GM12875 (cell line): ENCODE results near the gene GRIN3A.

Source experiments
- H3K4me3 ChIP-seq: one replicate; pipeline ENCODE4 v1.5.1; 2011; ENCODE audit warnings: low read depth, low read length, control low read depth
- TF ChIP-seq, protein P1 (sequence below): IDR thresholded peaks from 2 replicates; pipeline ENCODE4 v1.5.1; 2011; ENCODE audit warnings: low read depth, mild to moderate bottlenecking, control low read depth, inconsistent platforms, low read length, moderate library complexity, borderline replicate concordance; ENCODE audit not compliant: insufficient read depth

GRIN3A gene

DNA sequence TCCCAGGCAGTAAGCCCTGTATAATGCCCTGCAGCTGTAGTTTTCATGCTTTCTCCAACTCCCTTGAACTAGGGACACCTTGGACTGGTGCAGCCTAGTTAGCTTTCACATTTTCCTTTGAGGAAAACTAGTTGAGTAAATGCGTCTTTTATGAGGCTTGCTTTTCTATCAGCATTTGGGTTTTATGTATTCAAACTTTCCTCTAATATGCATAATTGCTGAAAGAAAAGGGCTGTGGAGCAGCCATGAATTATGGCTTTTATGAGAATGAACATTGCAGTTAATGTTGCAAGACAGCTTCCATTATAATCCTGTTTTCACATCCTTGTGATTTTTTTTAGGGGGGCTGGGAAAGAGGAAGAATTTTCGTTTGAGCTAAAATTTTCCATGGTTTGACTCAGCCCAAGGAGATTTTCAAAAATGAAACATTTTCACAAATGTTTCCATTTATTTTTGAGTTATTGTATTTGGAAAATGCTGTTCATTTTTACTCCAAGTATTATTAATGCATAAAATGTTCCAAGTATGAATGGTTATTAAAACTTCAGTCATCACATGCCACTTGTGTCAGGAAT lies 85.8 kb downstream of the GRIN3A start:
- H3K4me3 ChIP-seq, result no peak overlapping the region
- TF ChIP-seq, protein P1, sequence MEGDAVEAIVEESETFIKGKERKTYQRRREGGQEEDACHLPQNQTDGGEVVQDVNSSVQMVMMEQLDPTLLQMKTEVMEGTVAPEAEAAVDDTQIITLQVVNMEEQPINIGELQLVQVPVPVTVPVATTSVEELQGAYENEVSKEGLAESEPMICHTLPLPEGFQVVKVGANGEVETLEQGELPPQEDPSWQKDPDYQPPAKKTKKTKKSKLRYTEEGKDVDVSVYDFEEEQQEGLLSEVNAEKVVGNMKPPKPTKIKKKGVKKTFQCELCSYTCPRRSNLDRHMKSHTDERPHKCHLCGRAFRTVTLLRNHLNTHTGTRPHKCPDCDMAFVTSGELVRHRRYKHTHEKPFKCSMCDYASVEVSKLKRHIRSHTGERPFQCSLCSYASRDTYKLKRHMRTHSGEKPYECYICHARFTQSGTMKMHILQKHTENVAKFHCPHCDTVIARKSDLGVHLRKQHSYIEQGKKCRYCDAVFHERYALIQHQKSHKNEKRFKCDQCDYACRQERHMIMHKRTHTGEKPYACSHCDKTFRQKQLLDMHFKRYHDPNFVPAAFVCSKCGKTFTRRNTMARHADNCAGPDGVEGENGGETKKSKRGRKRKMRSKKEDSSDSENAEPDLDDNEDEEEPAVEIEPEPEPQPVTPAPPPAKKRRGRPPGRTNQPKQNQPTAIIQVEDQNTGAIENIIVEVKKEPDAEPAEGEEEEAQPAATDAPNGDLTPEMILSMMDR, result no peak

- TF ChIP-seq, protein P1, result no peak
- H3K4me3 ChIP-seq, result no peak overlapping the region
Measured at GRCh38 chr9:101650142-101650541, 88.3 kb downstream of the GRIN3A start.

DNA sequence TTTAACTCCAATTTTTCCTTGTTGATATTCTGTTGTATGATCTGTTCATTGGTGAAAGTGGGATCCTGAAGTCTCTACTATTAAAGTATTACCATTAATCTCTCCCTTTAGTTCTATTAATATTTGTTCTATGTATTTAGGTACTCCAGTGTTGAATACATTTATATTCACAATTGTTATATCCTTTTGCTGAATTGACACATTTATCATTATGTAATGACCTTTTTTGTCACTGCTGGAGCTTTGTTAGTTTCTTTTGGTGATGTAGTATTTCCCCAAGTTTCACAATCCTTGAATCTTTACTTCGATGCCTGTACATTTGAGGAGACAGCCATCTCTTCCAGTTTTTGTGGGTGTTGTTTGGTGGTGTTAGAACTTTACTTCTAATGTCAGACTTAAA lies 90.0 kb downstream of the GRIN3A start:
- TF ChIP-seq, protein P1, result no peak
- H3K4me3 ChIP-seq, result no peak overlapping the region

DNA sequence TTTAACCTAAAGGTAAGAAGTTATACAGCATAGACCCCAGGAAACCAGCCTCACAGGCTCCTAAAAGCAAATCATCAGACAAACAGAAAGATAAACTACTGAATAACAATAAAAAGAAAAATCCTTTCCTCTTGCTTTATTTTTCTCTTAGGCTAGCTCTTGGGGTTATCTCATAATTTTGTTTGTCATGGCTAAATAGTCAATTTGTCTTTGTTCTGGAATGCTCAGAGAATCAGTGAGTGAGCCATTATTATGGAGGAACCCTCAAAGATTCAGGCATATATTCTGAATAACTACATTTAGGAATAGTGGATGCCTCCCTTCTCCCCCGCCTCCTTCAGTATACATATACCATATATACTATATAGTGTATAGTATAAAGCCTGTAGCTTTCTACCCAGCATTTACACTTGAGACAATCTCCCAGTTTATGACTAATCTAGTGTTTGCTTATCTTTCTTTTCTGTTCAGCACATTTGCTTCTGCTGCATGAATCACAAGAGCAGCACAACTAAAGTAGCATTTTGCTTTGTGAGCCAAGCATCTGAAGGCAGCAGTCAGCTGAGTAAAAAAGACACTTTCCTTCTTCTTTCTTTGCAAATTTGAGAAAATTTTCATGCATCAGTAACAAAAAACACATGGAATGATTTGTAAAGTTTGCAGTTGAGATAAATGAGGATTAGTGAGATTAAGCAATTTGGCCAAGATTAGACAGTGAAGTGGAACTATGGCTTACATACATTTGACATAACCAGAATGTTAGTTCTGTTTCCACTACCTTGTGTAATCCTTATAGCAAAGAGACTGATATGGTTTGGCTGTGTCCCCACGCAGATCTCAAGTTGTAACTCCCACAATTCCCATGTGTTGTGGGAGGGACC lies 98.4 kb downstream of the GRIN3A start:
- no peak overlapping the region for H3K4me3 ChIP-seq
- TF ChIP-seq, protein P1, result no peak

- TF ChIP-seq, protein P1, result no peak
- no peak overlapping the region for H3K4me3 ChIP-seq
Measured at GRCh38 chr9:101639311-101639710, 99.1 kb downstream of the GRIN3A start.

DNA sequence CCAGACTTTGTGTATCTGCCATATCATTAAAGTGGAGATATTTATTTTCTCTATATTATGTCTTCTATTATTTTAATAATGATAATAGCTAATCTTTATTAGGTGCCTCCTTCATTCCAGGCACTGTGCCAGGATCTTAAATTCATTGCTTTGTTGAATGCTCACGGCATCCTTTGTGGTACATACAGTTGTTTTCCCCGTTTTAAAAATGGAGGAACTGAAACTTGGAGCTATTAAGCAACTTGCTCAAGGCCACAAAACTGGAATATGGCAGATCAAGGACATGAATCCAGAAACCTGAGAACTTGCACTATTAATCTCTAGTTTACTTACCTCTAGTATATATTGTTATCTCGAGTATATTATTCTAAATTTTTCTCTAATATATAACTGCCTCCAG lies 102.2 kb downstream of the GRIN3A start:
- TF ChIP-seq, protein P1, result no peak
- no peak overlapping the region for H3K4me3 ChIP-seq

DNA sequence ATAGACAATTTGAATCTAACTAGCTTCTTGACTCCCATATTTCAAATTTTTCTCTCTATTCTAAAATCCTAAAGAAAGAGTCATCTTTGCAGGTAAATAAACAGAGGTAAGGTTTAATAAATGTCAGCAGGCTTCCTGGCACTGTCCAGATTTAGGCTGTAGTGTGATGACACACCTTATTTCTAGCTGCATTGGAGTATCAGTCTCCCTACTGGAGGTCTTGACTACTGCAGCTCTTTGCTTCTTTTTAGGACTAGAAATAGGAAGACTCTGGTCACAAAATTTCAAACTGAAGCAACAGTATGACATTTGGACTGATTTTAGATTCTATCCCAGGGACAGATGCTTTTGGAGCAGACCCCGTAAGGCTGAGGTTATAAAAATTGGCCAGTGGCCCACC lies 103.0 kb downstream of the GRIN3A start:
- TF ChIP-seq, protein P1, result no peak

More for the DNA sequence above, 103.0 kb downstream of the GRIN3A start:
- H3K4me3 ChIP-seq, result no peak overlapping the region
